Fibroblast of pulmonary artery (primary cell): ENCODE measurements around the gene MYOC.
"Not testable (repeated sequence)": the region's sequence is repeated elsewhere in the genome, so short reads cannot be mapped to it uniquely, and the experiment has no call there.

Experiments
- DNase-seq: peaks from one replicate; pipeline ENCODE4 v3.0.0-alpha.2; 2010; ENCODE audit warnings: low read depth
- H3K4me3 ChIP-seq: replicated peaks from 2 replicates; pipeline ENCODE4 v1.5.1; 2011; ENCODE audit warnings: low read depth, mild to moderate bottlenecking, control low read depth, low read length, moderate library complexity
- CTCF ChIP-seq: IDR thresholded peaks from 2 replicates; pipeline ENCODE4 v1.5.1; 2011; ENCODE audit warnings: mild to moderate bottlenecking, control low read depth, low read length, inconsistent platforms; ENCODE audit errors: missing control alignments

Gene MYOC

GRCh38 chr1:171652234-171652822 is at the start of gene MYOC:
TSS of gene MYOC (minus strand) at chr1:171652688. CDS start at chr1:171652611, 77 bp downstream.
- H3K4me3 ChIP-seq = no peak within 1 kb of the TSS
- DNase-seq = no peak
- no peak for TF ChIP-seq CTCF

- no peak for TF ChIP-seq CTCF
- H3K4me3 ChIP-seq = no peak overlapping the region
- no peak for DNase-seq
Observed at GRCh38 chr1:171699531-171699930, 47.0 kb upstream of the MYOC start.

GRCh38 chr1:171695772-171696171 is 43.3 kb upstream of the MYOC start:
- not testable (repeated sequence) for DNase-seq, H3K4me3 ChIP-seq

GRCh38 chr1:171693541-171693940 is 41.1 kb upstream of the MYOC start:
- not testable (repeated sequence) for H3K4me3 ChIP-seq, DNase-seq

GRCh38 chr1:171683870-171684269 is 31.4 kb upstream of the MYOC start:
- no peak overlapping the region for H3K4me3 ChIP-seq
- no peak for DNase-seq
- TF ChIP-seq CTCF = no peak

DNA sequence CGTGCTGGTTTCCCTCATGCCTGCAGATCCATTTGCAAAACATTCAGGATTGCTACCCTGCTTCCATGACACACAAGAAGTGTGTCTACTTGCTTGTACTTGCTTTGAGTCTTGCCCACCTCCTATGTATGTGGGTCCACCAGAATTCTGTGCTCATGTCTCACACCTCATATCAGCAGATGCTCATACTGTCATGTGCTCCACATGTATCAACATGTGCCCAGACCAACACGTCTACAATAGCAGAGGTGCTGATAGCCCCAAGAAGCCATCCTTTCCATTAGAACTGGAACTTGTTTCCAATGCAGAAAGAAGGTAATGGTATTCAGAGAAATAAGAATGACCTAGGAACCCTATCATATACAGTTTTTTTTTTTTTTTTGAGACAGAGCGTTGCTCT is 27.9 kb upstream of the MYOC start:
- TF ChIP-seq CTCF = no peak
- no peak overlapping the region for H3K4me3 ChIP-seq
- DNase-seq = no peak

DNA sequence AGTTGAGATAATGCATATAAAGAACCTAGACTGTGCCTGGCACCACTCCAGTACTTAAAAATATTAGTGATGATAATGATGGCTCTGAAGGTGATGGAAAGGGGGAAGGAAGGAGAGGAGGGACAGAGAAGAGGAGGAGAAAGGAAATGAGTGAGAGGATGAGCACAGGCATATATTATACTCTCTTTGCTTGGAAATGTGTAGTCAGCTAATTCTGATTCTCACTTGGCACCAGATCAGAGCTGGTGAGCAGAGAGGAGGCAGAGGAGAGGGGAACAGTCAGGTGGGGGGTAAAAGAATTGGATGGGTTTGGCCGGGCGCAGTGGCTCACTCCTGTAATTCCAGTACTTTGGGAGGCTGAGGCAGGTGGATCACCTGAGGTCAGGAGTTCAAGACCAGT is 24.3 kb upstream of the MYOC start:
- no peak for TF ChIP-seq CTCF
- DNase-seq = no peak
- H3K4me3 ChIP-seq = no peak overlapping the region
